Amniotic stem cell (primary cell): ENCODE results near the gene PEX13.

Experiments used
- DNase-seq: peaks from one replicate; lab custom pipeline; 2025; lab: John Stamatoyannopoulos, UW

The PEX13 gene

GRCh38 chr2:61074100-61074499 is 56.6 kb downstream of the PEX13 start:
- no peak for DNase-seq

DNA sequence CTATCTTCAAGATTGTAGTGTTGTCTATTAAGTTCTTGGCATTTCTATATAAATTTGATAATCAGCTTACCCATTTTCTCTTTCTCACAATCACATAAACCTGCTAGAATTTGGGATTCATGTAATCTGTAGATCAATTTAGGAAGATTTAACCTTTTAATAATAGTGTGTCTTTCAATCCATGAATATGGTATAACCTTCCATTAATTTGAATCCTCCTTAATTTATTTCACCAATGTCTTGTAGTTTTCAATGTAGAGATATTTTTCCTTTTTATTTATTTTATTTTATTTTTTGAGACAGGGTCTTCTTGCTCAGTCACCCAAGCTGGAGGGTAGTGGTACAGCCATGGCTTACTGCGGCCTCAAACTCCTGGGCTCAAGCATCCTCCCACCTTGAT is 68.4 kb downstream of the PEX13 start:
- DNase-seq, result no peak

DNA sequence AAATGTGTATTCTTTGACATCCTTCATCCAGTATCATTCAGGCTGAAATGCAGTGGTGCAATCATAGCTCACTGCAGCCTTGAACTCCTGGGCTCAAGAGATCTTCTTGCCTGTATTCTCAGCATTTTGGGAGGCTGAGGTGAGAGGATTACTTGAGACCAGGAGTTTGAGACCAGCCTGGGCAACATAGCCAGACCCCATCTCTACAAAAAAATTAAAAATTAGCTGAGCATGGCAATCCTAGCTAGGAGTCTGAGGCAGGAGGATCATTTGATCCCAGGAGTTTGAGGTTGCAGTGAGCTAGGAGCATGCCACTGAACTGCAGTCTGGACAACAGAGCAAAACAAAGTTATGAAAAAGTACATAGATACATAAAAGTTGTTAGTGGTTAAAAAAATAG is 72.3 kb downstream of the PEX13 start:
- DNase-seq, result no peak

- DNase-seq, result no peak
Observed at GRCh38 chr2:61090386-61090921, 72.9 kb downstream of the PEX13 start.

GRCh38 chr2:61091485-61091884 is 74.0 kb downstream of the PEX13 start:
- no peak for DNase-seq

- no peak for DNase-seq
Observed at GRCh38 chr2:61096438-61096837, 78.9 kb downstream of the PEX13 start.

DNA sequence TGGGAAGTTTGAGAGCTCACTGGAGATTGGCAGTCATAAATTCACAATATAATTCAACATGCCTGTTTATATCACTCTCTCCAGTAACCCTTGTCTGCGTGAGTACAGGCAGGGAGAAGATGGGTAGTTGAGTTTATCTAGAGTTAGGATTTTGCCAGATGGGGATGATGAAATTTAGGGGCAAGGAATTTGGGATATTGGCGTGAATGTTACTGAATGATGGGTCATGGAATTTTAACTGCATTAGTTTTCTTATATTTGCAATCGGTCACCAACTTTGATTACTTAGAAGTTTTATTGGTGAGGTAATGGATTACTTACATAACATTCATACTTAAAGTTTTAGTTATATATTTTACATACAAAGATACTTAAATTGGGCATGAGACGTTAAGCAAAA is 83.3 kb downstream of the PEX13 start:
- DNase-seq, result no peak
